ENCODE measurements around the gene PCED1A. TPM values are rescaled to one million over a fixed set of nuclear protein-coding genes. Genes with fewer than 3 reads are reported as not detected.

The PCED1A gene
- total RNA-seq, 3 donors from 2014 or later: 23.4 to 38.0 (median 36.6) TPM

- TF ChIP-seq POLR2A (IDR thresholded peaks at IDR 0.05): no peak
- TF ChIP-seq POLR2AphosphoS5 (IDR thresholded peaks at IDR 0.05): no peak
- TF ChIP-seq CTCF (IDR thresholded peaks at IDR 0.05): no peak
- Histone ChIP-seq H3K4me1 (no peaks in the 10 kb centered on the region), H3K27ac (no peak overlapping the region), H3K4me3 (no peak overlapping the region), H3K27me3 (no peaks in the 10 kb centered on the region), H3K9me3 (no peaks in the 10 kb centered on the region), H3K36me3 (no peaks in the 10 kb centered on the region)
- intact Hi-C loops (cut with DNase I; ENCODE audit: low total_unique reads): no loop called here
- DNase-seq (ENCODE audit: low spot score in 2 of 2): no peak
Observed at GRCh38 chr20:2883726-2884637, 43.5 kb upstream of the PCED1A start.

GRCh38 chr20:2880650-2881049 is 40.2 kb upstream of the PCED1A start:
- Histone ChIP-seq H3K4me3 (no peak overlapping the region), H3K36me3 (no peaks in the 10 kb centered on the region), H3K9me3 (no peaks in the 10 kb centered on the region), H3K27me3 (no peaks in the 10 kb centered on the region), H3K27ac (no peak overlapping the region), H3K4me1 (peaks cover 0 to 1% of the 10 kb centered on the region in 2 donors)
- intact Hi-C loops (cut with DNase I; ENCODE audit: low total_unique reads): no loop called here
- TF ChIP-seq POLR2AphosphoS5 (IDR thresholded peaks at IDR 0.05): no peak
- no peak for TF ChIP-seq CTCF (IDR thresholded peaks at IDR 0.05)
- TF ChIP-seq POLR2A (IDR thresholded peaks at IDR 0.05): no peak
- no peak for DNase-seq (ENCODE audit: low spot score in 2 of 2)

- no peak for TF ChIP-seq POLR2A (IDR thresholded peaks at IDR 0.05)
- TF ChIP-seq POLR2AphosphoS5 (IDR thresholded peaks at IDR 0.05): no peak
- TF ChIP-seq CTCF (IDR thresholded peaks at IDR 0.05): no peak
- intact Hi-C loops (cut with DNase I; ENCODE audit: low total_unique reads): no loop called here
- peaks cover 0 to 12% of the 10 kb centered on the region in 2 donors for H3K4me1 ChIP-seq
- H3K36me3 ChIP-seq: no peaks in the 10 kb centered on the region
- no peaks in the 10 kb centered on the region for H3K9me3 ChIP-seq
- DNase-seq (ENCODE audit: low spot score in 2 of 2): no peak
- H3K27me3 ChIP-seq: no peaks in the 10 kb centered on the region
- H3K27ac ChIP-seq: no peak overlapping the region
- no peak overlapping the region for H3K4me3 ChIP-seq
Observed at GRCh38 chr20:2879146-2879545, 38.7 kb upstream of the PCED1A start.

GRCh38 chr20:2878515-2878914 is 38.1 kb upstream of the PCED1A start:
- no peak overlapping the region for H3K4me3 ChIP-seq
- H3K36me3 ChIP-seq: no peaks in the 10 kb centered on the region
- no peak overlapping the region for H3K27ac ChIP-seq
- intact Hi-C loops (cut with DNase I; ENCODE audit: low total_unique reads): no loop called here
- no peaks in the 10 kb centered on the region for H3K27me3 ChIP-seq
- H3K9me3 ChIP-seq: no peaks in the 10 kb centered on the region
- DNase-seq (ENCODE audit: low spot score in 2 of 2): no peak
- TF ChIP-seq CTCF (IDR thresholded peaks at IDR 0.05): no peak
- no peak for TF ChIP-seq POLR2A (IDR thresholded peaks at IDR 0.05)
- no peak for TF ChIP-seq POLR2AphosphoS5 (IDR thresholded peaks at IDR 0.05)
- H3K4me1 ChIP-seq: peaks cover 0 to 12% of the 10 kb centered on the region in 2 donors

- Histone ChIP-seq H3K4me1 (peaks cover 0 to 12% of the 10 kb centered on the region in 2 donors), H3K4me3 (no peak overlapping the region), H3K27ac (no peak overlapping the region), H3K9me3 (no peaks in the 10 kb centered on the region), H3K27me3 (no peaks in the 10 kb centered on the region), H3K36me3 (no peaks in the 10 kb centered on the region)
- TF ChIP-seq POLR2AphosphoS5 (IDR thresholded peaks at IDR 0.05): no peak
- no peak for TF ChIP-seq CTCF (IDR thresholded peaks at IDR 0.05)
- no peak for TF ChIP-seq POLR2A (IDR thresholded peaks at IDR 0.05)
- intact Hi-C loops (cut with DNase I; ENCODE audit: low total_unique reads): no loop called here
- DNase-seq (ENCODE audit: low spot score in 2 of 2): no peak
Observed at GRCh38 chr20:2875690-2876203, 35.3 kb upstream of the PCED1A start.

Measured in breast epithelium (tissue), 4 donors.